NB4 (cell line): Measurements from ENCODE around the gene ECD.

ENCODE experiments used
- MYC ChIP-seq: IDR thresholded peaks from 2 replicates; pipeline ENCODE4 v1.6.1; 2011; ENCODE audit warnings: low read depth, low read length
- POLR2A ChIP-seq: IDR thresholded peaks from 2 replicates; pipeline ENCODE4 v1.6.1; 2011; ENCODE audit warnings: mild to moderate bottlenecking; ENCODE audit not compliant: insufficient read length; ENCODE audit errors: extremely low read depth
- TF ChIP-seq, protein P1 (sequence below): IDR thresholded peaks from one replicate; pipeline ENCODE4 v1.5.1; 2012; ENCODE audit warnings: low read depth, low read length
- TF ChIP-seq, protein P2 (sequence below): IDR thresholded peaks from 2 replicates; pipeline ENCODE4 v1.6.1; 2011; ENCODE audit warnings: low read depth, low read length

DNA sequence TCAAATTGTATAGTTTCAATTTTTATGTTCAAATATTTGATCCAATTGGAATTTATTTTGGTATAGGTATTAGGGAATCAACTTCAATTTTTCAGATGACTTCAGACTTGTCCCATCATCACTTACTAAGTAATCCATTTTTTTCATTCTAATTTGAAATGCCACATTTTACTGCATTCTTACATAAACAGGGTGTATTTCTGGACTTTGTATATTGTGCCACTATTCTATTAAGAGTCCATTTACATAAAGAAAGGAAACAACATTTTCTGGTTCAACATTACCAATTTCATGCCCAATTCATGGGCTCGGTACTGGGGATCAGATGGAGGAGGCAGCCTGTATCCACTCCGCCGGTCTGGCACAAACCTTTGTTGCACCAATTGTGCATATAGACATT lies 15.8 kb downstream of the ECD start:
- TF ChIP-seq, protein P1, sequence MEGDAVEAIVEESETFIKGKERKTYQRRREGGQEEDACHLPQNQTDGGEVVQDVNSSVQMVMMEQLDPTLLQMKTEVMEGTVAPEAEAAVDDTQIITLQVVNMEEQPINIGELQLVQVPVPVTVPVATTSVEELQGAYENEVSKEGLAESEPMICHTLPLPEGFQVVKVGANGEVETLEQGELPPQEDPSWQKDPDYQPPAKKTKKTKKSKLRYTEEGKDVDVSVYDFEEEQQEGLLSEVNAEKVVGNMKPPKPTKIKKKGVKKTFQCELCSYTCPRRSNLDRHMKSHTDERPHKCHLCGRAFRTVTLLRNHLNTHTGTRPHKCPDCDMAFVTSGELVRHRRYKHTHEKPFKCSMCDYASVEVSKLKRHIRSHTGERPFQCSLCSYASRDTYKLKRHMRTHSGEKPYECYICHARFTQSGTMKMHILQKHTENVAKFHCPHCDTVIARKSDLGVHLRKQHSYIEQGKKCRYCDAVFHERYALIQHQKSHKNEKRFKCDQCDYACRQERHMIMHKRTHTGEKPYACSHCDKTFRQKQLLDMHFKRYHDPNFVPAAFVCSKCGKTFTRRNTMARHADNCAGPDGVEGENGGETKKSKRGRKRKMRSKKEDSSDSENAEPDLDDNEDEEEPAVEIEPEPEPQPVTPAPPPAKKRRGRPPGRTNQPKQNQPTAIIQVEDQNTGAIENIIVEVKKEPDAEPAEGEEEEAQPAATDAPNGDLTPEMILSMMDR: no peak
- TF ChIP-seq POLR2A (no peak), MYC (no peak)
- TF ChIP-seq, protein P2, sequence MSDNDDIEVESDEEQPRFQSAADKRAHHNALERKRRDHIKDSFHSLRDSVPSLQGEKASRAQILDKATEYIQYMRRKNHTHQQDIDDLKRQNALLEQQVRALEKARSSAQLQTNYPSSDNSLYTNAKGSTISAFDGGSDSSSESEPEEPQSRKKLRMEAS: no peak
